ENCODE results near the gene NFX1.

The NFX1 gene

GRCh38 chr9:33372900-33373299, 82.6 kb downstream of the NFX1 start:
- Histone ChIP-seq H3K36me3 (ENCODE audit: control insufficient read depth, insufficient read depth, low read length) (peaks cover 30% of the 10 kb centered on the region), H3K4me1 (ENCODE audit: control insufficient read depth, insufficient read depth, low read length, poor library complexity, severe bottlenecking) (peaks cover 6% of the 10 kb centered on the region), H3K27me3 (replicated peaks; ENCODE audit: control insufficient read depth, insufficient read depth, low read length, poor library complexity, severe bottlenecking) (no peaks in the 10 kb centered on the region), H3K9me3 (ENCODE audit: control insufficient read depth, low read length) (no peaks in the 10 kb centered on the region), H3K27ac (ENCODE audit: insufficient read depth, low read length, poor library complexity, severe bottlenecking) (no peak overlapping the region), H3K4me3 (ENCODE audit: insufficient read depth, low read depth, low read length, poor library complexity, severe bottlenecking) (no peak overlapping the region)
- no peak for DNase-seq

GRCh38 chr9:33374190-33374589, 83.9 kb downstream of the NFX1 start:
- no peaks in the 10 kb centered on the region for H3K27me3 ChIP-seq (replicated peaks; ENCODE audit: control insufficient read depth, insufficient read depth, low read length, poor library complexity, severe bottlenecking)
- no peak overlapping the region for H3K27ac ChIP-seq (ENCODE audit: insufficient read depth, low read length, poor library complexity, severe bottlenecking)
- H3K9me3 ChIP-seq (ENCODE audit: control insufficient read depth, low read length) = no peaks in the 10 kb centered on the region
- peaks cover 22% of the 10 kb centered on the region for H3K36me3 ChIP-seq (ENCODE audit: control insufficient read depth, insufficient read depth, low read length)
- no peak overlapping the region for H3K4me3 ChIP-seq (ENCODE audit: insufficient read depth, low read depth, low read length, poor library complexity, severe bottlenecking)
- peaks cover 6% of the 10 kb centered on the region for H3K4me1 ChIP-seq (ENCODE audit: control insufficient read depth, insufficient read depth, low read length, poor library complexity, severe bottlenecking)
- no peak for DNase-seq

- Histone ChIP-seq H3K4me3 (ENCODE audit: insufficient read depth, low read depth, low read length, poor library complexity, severe bottlenecking) (no peak overlapping the region), H3K36me3 (ENCODE audit: control insufficient read depth, insufficient read depth, low read length) (peaks cover 18% of the 10 kb centered on the region)
Measured at GRCh38 chr9:33374634-33375237, 84.4 kb downstream of the NFX1 start.

GRCh38 chr9:33375238-33375840, 85.0 kb downstream of the NFX1 start:
- H3K4me3 ChIP-seq (ENCODE audit: insufficient read depth, low read depth, low read length, poor library complexity, severe bottlenecking) = no peak overlapping the region
- no peak overlapping the region for H3K27ac ChIP-seq (ENCODE audit: insufficient read depth, low read length, poor library complexity, severe bottlenecking)

More at GRCh38 chr9:33374634-33375237, 84.4 kb downstream of the NFX1 start:
- peaks cover 6% of the 10 kb centered on the region for H3K4me1 ChIP-seq (ENCODE audit: control insufficient read depth, insufficient read depth, low read length, poor library complexity, severe bottlenecking)
- no peak overlapping the region for H3K27ac ChIP-seq (ENCODE audit: insufficient read depth, low read length, poor library complexity, severe bottlenecking)
- peak; percentile 21 to 45 (median 34) for DNase-seq
- no peaks in the 10 kb centered on the region for H3K27me3 ChIP-seq (replicated peaks; ENCODE audit: control insufficient read depth, insufficient read depth, low read length, poor library complexity, severe bottlenecking)
- no peaks in the 10 kb centered on the region for H3K9me3 ChIP-seq (ENCODE audit: control insufficient read depth, low read length)

GRCh38 chr9:33375841-33376321, 85.6 kb downstream of the NFX1 start:
- no peak overlapping the region for H3K4me3 ChIP-seq (ENCODE audit: insufficient read depth, low read depth, low read length, poor library complexity, severe bottlenecking)
- DNase-seq = no peak
- peaks cover 6% of the 10 kb centered on the region for H3K4me1 ChIP-seq (ENCODE audit: control insufficient read depth, insufficient read depth, low read length, poor library complexity, severe bottlenecking)
- H3K27me3 ChIP-seq (replicated peaks; ENCODE audit: control insufficient read depth, insufficient read depth, low read length, poor library complexity, severe bottlenecking) = no peaks in the 10 kb centered on the region
- no peaks in the 10 kb centered on the region for H3K9me3 ChIP-seq (ENCODE audit: control insufficient read depth, low read length)
- H3K27ac ChIP-seq (ENCODE audit: insufficient read depth, low read length, poor library complexity, severe bottlenecking) = no peak overlapping the region
- H3K36me3 ChIP-seq (ENCODE audit: control insufficient read depth, insufficient read depth, low read length) = peaks cover 6% of the 10 kb centered on the region

More at GRCh38 chr9:33375238-33375840, 85.0 kb downstream of the NFX1 start:
- Histone ChIP-seq H3K9me3 (ENCODE audit: control insufficient read depth, low read length) (no peaks in the 10 kb centered on the region), H3K4me1 (ENCODE audit: control insufficient read depth, insufficient read depth, low read length, poor library complexity, severe bottlenecking) (peaks cover 6% of the 10 kb centered on the region), H3K36me3 (ENCODE audit: control insufficient read depth, insufficient read depth, low read length) (peaks cover 12% of the 10 kb centered on the region), H3K27me3 (replicated peaks; ENCODE audit: control insufficient read depth, insufficient read depth, low read length, poor library complexity, severe bottlenecking) (no peaks in the 10 kb centered on the region)
- no peak for DNase-seq

GRCh38 chr9:33377089-33377715, 86.9 kb downstream of the NFX1 start:
- DNase-seq = no peak
- Histone ChIP-seq H3K4me1 (ENCODE audit: control insufficient read depth, insufficient read depth, low read length, poor library complexity, severe bottlenecking) (peaks cover 6% of the 10 kb centered on the region), H3K4me3 (ENCODE audit: insufficient read depth, low read depth, low read length, poor library complexity, severe bottlenecking) (no peak overlapping the region), H3K9me3 (ENCODE audit: control insufficient read depth, low read length) (no peaks in the 10 kb centered on the region), H3K36me3 (ENCODE audit: control insufficient read depth, insufficient read depth, low read length) (no peaks in the 10 kb centered on the region), H3K27ac (ENCODE audit: insufficient read depth, low read length, poor library complexity, severe bottlenecking) (no peak overlapping the region), H3K27me3 (replicated peaks; ENCODE audit: control insufficient read depth, insufficient read depth, low read length, poor library complexity, severe bottlenecking) (no peaks in the 10 kb centered on the region)

GRCh38 chr9:33378121-33378795, 87.9 kb downstream of the NFX1 start:
- no peak overlapping the region for H3K4me3 ChIP-seq (ENCODE audit: insufficient read depth, low read depth, low read length, poor library complexity, severe bottlenecking)
- no peaks in the 10 kb centered on the region for H3K36me3 ChIP-seq (ENCODE audit: control insufficient read depth, insufficient read depth, low read length)
- peaks cover 6% of the 10 kb centered on the region for H3K4me1 ChIP-seq (ENCODE audit: control insufficient read depth, insufficient read depth, low read length, poor library complexity, severe bottlenecking)
- no peaks in the 10 kb centered on the region for H3K9me3 ChIP-seq (ENCODE audit: control insufficient read depth, low read length)
- DNase-seq = no peak
- no peaks in the 10 kb centered on the region for H3K27me3 ChIP-seq (replicated peaks; ENCODE audit: control insufficient read depth, insufficient read depth, low read length, poor library complexity, severe bottlenecking)
- H3K27ac ChIP-seq (ENCODE audit: insufficient read depth, low read length, poor library complexity, severe bottlenecking) = no peak overlapping the region

- H3K27ac ChIP-seq (ENCODE audit: insufficient read depth, low read length, poor library complexity, severe bottlenecking) = no peak overlapping the region
- H3K36me3 ChIP-seq (ENCODE audit: control insufficient read depth, insufficient read depth, low read length) = no peaks in the 10 kb centered on the region
- DNase-seq = no peak
- no peaks in the 10 kb centered on the region for H3K9me3 ChIP-seq (ENCODE audit: control insufficient read depth, low read length)
- no peaks in the 10 kb centered on the region for H3K27me3 ChIP-seq (replicated peaks; ENCODE audit: control insufficient read depth, insufficient read depth, low read length, poor library complexity, severe bottlenecking)
- H3K4me1 ChIP-seq (ENCODE audit: control insufficient read depth, insufficient read depth, low read length, poor library complexity, severe bottlenecking) = peaks cover 5% of the 10 kb centered on the region
- H3K4me3 ChIP-seq (ENCODE audit: insufficient read depth, low read depth, low read length, poor library complexity, severe bottlenecking) = no peak overlapping the region
Measured at GRCh38 chr9:33379666-33380389, 89.5 kb downstream of the NFX1 start.

- H3K27ac ChIP-seq (ENCODE audit: insufficient read depth, low read length, poor library complexity, severe bottlenecking) = no peak overlapping the region
- H3K9me3 ChIP-seq (ENCODE audit: control insufficient read depth, low read length) = no peaks in the 10 kb centered on the region
- H3K4me3 ChIP-seq (ENCODE audit: insufficient read depth, low read depth, low read length, poor library complexity, severe bottlenecking) = no peak overlapping the region
- DNase-seq = no peak
- H3K4me1 ChIP-seq (ENCODE audit: control insufficient read depth, insufficient read depth, low read length, poor library complexity, severe bottlenecking) = no peaks in the 10 kb centered on the region
- H3K27me3 ChIP-seq (replicated peaks; ENCODE audit: control insufficient read depth, insufficient read depth, low read length, poor library complexity, severe bottlenecking) = no peaks in the 10 kb centered on the region
- H3K36me3 ChIP-seq (ENCODE audit: control insufficient read depth, insufficient read depth, low read length) = no peaks in the 10 kb centered on the region
Measured at GRCh38 chr9:33380390-33381094, 90.2 kb downstream of the NFX1 start.

Measured in effector memory CD4-positive, alpha-beta T cell (primary cell).